HG02642 (cell line): Measurements from ENCODE around the gene PTPN9.
"Not testable (repeated sequence)": the region's sequence is repeated elsewhere in the genome, so short reads cannot be mapped to it uniquely, and the experiment has no call there.

Source experiments
- ATAC-seq: cut with Tn5 transposase; IDR thresholded peaks from one replicate; pipeline ENCODE4 v1.9.1; 2021; ENCODE audit warnings: mild to moderate bottlenecking; ENCODE audit not compliant: unreplicated experiment, poor library complexity

PTPN9 gene

GRCh38 chr15:75455424-75455981 is 123.6 kb downstream of the PTPN9 start:
- ATAC-seq = no peak

- no peak for ATAC-seq
Measured at GRCh38 chr15:75454471-75455378, 124.4 kb downstream of the PTPN9 start.

- ATAC-seq = peak; percentile 41
Measured at GRCh38 chr15:75453703-75454470, 125.2 kb downstream of the PTPN9 start.

GRCh38 chr15:75452865-75453702 is 126.0 kb downstream of the PTPN9 start:
- ATAC-seq = no peak

DNA sequence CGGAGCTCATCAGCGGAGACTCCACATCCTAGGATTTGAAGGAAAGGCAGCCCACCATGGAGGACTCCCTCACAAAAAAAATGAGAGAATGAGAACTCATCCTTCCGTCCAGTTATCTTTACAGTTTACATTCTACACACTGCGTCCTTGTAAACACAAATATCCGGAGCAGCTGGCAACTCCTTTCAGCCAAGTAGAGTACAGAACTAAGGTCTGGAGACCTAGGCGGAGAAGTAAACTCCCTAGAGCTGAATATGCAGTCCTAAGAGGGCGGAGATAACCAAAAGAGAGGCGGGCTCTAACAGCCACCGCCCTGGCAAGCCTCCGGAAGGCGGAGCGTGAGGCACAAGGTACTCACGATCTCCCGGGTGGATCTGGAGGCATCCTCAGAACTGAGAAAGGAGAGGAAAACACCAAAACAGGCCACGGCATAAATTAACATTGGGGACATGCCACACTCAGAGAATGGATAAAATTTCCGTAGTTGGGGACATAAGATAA is 126.7 kb downstream of the PTPN9 start:
- no peak for ATAC-seq

DNA sequence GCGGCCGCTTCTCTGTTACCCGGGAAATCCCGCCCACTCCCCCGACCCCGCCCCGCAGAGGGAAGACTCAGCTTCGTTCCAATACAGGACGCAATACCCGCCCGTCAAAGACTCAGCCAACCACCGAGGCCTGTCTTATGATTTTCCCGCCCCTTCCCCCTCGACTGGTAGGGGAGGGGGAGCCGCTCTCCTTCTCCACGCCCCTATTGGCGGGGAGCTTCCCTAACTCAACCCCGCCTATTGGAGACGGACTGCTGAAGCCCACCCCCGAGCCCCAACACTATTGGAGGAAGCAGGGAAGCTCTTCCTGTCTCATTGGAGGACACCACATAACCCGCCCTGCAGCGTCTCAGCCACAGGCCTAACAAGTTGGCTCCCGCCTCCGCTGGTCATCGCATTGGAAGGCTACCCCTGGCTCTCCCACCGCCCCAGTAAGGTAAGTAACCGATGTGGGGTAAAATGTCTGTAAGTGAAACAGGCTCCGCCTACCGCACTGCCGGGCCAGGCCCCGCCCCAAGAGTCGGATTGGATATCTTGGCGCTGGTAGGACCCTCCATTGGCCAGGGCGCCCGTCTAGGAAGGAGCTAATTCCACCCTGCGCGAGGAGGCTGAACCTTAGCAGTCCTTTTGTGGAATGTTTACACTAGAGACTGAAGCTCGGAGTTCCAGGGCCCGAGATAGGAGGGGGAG is 127.3 kb downstream of the PTPN9 start, which contains the start of gene SIN3A:
SIN3A (minus strand) TSS at position 17 of the 690 bp plus-strand sequence. CDS start 21,315 bp downstream, outside the sequence.
- ATAC-seq = peak; percentile 49

DNA sequence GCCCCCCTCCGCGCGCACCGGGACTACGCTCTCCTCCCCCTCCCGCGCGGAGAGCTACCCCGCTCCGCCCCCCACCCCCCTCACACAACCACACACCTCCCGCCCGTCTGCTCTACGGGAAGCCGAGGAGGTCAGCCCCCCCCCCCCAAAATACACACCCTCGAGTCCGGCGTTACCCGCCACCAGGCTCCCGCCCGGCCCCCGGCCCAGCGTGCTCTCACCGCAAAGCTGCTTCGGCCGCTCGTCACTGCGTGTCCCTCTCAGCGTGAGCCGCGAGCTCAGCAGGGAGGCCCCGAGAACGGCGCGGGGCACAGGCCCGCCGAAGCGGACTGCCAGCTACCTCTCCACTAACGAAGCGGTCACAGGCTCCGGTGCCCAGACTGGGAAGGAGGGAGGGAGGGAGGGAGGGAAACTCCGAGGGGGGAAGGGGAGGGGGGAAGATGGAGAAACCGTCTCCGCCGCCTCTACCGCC is 127.9 kb downstream of the PTPN9 start:
- ATAC-seq = no peak

DNA sequence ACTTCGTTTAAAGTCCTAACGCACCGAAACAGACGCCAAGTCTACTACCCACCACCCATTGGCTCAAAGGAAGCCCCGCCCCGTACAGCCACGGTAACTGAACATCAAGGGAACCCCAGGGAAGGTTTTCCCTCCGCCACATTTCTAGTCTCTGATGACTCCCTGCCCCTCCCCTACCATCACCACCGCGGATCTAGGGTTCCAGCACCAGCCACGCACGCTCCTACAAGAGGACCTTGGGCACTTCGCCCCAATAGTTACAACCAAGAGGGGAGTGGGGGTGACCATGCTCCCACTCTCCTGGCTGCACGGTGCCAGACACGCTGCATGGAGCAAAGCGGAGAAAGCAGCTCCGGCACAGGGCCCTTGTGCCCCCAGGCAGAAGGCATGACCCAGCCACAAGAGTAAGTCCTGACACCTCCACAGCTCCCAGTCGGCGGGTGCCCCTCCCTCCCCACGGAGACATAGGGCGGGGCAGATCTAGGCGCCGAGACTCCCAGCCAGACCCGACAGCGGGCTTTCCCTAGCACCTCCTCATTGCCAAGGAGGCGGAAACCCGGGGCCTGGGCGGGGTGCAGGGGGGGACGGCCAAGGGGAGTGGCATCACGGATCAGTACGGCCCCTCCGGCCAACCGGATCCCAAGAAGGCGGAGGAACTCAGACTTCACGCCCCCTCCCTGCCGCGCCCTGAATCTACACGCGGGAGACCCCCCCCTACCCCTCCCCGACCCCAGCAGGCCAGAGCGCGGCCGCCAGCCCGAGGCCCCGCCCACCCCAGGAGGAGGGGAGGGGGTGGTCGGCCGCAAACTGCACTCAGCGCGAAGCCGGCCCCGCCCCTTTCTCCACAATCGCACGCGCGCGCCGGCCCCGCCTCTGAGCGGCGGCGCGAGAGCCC is 128.6 kb downstream of the PTPN9 start:
- ATAC-seq = peak; percentile 30

- ATAC-seq = no peak
Measured at GRCh38 chr15:75449585-75450306, 129.4 kb downstream of the PTPN9 start.

DNA sequence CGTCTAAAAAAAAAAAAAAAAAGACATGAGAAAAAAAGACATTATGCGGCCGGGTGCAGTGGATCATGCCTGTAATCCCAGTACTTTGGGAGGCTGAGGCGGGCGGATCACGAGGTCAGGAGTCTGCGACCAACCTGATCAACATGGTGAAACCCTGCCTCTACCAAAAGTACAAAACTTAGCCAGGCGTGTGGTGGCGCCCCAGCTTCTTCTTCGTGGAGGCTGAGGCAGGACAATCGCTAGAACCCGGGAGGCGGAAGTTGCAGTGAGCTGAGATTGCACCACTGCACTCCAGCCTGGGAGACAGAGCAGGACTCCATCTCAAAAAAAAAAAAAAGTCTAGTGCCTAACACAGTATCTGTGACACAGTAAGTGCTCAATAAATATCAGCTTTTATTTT is 130.9 kb downstream of the PTPN9 start:
- not testable (repeated sequence) for ATAC-seq

GRCh38 chr15:75446151-75446550 is 133.0 kb downstream of the PTPN9 start:
- ATAC-seq = no peak

DNA sequence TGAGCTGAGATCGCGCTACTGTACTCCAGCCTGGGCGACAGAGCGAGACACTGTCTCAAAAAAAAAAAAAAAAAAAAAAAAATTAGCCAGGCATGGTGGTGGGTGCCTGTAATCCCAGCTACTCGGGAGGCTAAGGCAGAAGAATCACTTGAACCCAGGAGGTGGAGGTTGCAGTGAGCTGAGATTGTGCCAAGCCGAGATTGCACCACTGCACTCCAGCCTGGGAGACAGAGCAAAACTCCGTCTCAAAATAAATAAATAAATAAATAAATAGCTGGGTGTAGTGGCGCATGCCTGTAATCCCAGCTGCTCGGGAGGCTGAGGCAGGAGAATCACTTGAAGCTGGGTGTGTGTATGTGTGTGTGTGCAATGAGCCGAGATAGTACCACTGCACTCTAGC is 133.8 kb downstream of the PTPN9 start:
- not testable (repeated sequence) for ATAC-seq

DNA sequence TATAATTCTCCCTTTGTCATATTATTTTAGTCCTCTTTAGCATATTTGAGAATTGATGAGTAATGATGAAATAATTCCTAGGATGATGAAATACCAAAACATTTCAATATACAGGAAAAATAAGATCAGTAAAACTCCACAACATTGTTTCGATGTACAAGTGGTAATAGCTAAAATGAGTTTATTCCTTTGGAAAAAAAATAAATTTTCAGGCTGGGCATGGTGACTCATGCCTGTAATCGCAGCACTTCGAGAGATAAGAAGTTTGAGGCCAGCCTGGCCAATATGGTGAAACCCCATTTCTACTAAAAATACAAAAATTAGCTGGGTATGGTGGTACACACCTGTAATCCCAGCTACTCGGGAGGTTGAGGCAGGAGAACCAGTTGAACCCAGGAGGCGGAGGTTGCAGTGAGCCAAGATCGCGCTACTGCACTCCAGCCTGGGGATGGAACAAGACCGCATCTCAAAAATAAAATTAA is 135.1 kb downstream of the PTPN9 start:
- not testable (repeated sequence) for ATAC-seq

DNA sequence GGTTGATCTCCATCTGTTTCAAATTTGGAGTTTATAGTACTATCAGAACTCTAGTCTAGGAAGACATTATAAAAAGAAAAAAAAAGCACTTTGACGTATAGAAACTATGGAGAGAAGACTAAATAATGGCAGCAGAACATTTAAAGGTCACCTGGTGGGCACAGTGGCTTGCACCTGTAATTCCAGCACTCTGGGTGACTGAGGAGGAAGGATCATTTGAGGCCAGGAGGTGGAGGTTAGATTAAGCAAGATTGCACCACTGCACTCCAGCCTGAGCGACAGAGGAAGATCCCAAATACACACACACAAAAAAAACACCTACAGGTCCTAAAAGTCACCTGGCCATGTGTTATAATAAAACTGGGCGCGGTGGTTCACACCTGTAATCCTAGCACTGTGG is 141.4 kb downstream of the PTPN9 start:
- no peak for ATAC-seq

- no peak for ATAC-seq
Measured at GRCh38 chr15:75436881-75437280, 142.2 kb downstream of the PTPN9 start.

DNA sequence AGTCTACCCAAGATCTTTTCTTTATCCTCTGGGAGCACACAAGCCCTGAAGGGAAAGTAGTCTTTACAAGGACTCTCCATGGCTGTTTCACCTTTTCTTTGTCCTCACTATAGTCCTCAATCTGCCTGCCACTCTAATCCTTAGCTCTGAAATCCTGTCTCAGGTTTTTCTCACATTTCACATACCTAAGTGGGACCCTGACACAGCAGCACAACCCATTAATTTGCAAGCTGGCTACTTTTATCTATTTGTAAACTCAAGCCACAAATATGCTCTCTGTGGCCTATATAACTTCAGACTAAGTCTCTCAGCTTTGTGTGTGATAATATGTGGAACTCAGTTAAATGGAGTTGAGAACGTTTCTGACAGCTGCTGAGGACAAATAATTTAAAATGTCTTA is 147.4 kb downstream of the PTPN9 start:
- no peak for ATAC-seq

- no peak for ATAC-seq
Measured at GRCh38 chr15:75431270-75431669, 147.8 kb downstream of the PTPN9 start.
